HG03045 (cell line): ENCODE measurements around the gene ANTXR1.

Source experiments
- ATAC-seq: cut with Tn5 transposase; IDR thresholded peaks from one replicate; pipeline ENCODE4 v1.9.1; 2021; ENCODE audit warnings: mild to moderate bottlenecking, moderate library complexity; ENCODE audit not compliant: unreplicated experiment

ANTXR1 gene

DNA sequence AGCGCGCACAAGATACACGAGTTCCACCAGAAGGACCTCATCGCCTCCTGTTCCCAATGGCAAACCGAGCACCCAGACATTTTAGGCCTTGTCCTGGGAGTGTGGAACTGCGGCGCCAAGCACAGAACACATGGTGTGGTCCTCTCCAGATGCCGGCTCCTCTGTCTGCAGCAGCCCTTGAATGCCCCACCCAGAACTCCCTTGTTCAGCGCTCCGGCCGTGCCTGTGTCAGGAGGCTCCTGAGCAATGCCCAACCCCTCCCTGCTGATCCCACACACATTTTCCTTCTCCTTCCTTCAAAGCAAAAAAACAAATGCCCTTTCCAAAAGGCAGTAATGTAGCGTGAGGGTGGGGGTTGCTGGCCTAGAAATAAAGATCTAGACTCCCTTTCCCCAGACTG, 284.2 kb downstream of the ANTXR1 start:
- ATAC-seq = no peak

DNA sequence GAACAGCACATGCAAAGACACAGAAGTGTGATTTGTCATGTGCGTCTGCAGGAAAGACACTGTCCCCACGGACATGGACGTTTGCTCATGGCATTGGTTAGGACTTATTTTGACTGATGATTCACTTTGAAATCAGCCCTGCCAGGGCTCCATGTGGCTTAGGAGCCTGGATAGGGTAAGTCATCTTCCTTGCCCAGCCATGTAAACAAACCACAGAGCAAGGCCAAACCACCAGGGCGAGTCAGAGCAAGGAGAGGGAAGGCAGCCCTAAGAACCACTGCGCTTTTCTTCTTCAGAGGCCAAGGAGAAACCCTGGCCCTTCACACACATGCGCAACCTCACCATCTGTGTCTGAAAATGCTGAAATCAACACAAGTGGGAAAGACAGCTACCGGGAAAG, 285.3 kb downstream of the ANTXR1 start:
- no peak for ATAC-seq

DNA sequence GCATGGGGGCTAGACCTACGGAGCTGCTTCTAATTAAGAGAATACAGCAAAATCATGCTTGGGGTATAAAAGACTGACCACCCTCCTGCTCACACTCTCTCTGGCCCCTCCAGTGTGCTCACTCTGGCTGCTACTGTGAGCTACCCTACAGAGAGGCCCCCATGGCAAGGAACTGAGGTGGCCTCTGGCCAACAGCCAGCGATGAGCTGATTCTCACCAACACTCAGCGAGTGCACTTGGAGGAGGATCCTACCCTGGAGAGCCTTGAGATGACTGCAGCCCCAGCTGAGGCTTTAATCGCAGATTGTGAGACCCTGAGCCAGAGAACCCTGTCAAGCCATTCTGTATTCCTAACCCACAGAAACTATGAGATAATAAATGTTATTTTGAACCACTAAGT, 285.9 kb downstream of the ANTXR1 start:
- ATAC-seq = no peak
